OCI-LY7 (cell line): Measurements from ENCODE around the gene RIMBP2.

Experiments used
- CTCF ChIP-seq: fragments of 200-600 bp; sonication (generic); conservative IDR thresholded peaks from 2 replicates; pipeline ENCODE4 v1.5.1; 2014; ENCODE audit warnings: mild to moderate bottlenecking, antibody characterized with exemption, low read length, moderate library complexity, mixed read lengths
- EZH2phosphoT487 ChIP-seq: fragments of 200-600 bp; sonication (generic); IDR thresholded peaks from 2 replicates; pipeline ENCODE4 v1.6.1; 2018; ENCODE audit warnings: low read depth, borderline replicate concordance, mild to moderate bottlenecking, mixed run types, antibody characterized with exemption, low read length, moderate library complexity, mixed read lengths

- no peak for TF ChIP-seq CTCF
- no peak for TF ChIP-seq EZH2phosphoT487
Observed at GRCh38 chr12:130421896-130422295, 294.2 kb downstream of the RIMBP2 start.
